Measurements from ENCODE around the gene AIF1. TPM values are rescaled to one million over a fixed set of nuclear protein-coding genes. Genes with fewer than 3 reads are reported as not detected.
A peak's percentile ranks its signal among the peaks of the same experiment; 100 is the strongest.

Gene AIF1
- total RNA-seq, 6 experiments from 2014 or later, result not detected

- Mint-ChIP-seq H3K36me3 (ENCODE audit: low read depth) (no peaks in the 10 kb centered on the region), H3K27ac (no peak overlapping the region), H3K9me3 (no peaks in the 10 kb centered on the region), H3K4me3 (no peak overlapping the region), H3K4me1 (ENCODE audit: low read depth) (no peaks in the 10 kb centered on the region; the same call in 1 of the 2 replicates), H3K27me3 (ENCODE audit: insufficient read depth) (peaks cover 5% of the 10 kb centered on the region)
- no peak for DNase-seq
- TF ChIP-seq, protein P1, sequence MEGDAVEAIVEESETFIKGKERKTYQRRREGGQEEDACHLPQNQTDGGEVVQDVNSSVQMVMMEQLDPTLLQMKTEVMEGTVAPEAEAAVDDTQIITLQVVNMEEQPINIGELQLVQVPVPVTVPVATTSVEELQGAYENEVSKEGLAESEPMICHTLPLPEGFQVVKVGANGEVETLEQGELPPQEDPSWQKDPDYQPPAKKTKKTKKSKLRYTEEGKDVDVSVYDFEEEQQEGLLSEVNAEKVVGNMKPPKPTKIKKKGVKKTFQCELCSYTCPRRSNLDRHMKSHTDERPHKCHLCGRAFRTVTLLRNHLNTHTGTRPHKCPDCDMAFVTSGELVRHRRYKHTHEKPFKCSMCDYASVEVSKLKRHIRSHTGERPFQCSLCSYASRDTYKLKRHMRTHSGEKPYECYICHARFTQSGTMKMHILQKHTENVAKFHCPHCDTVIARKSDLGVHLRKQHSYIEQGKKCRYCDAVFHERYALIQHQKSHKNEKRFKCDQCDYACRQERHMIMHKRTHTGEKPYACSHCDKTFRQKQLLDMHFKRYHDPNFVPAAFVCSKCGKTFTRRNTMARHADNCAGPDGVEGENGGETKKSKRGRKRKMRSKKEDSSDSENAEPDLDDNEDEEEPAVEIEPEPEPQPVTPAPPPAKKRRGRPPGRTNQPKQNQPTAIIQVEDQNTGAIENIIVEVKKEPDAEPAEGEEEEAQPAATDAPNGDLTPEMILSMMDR (IDR thresholded peaks at IDR 0.05), result no peak
Observed at GRCh38 chr6:31614075-31614619, 887 bp upstream of the AIF1 start.

GRCh38 chr6:31615748-31616147 lies 714 bp downstream of the AIF1 start:
- DNase-seq, result no peak
- Mint-ChIP-seq H3K27ac (no peak overlapping the region), H3K9me3 (no peaks in the 10 kb centered on the region), H3K4me1 (ENCODE audit: low read depth) (peaks cover 6% of the 10 kb centered on the region; the same call in 1 of the 2 replicates), H3K4me3 (no peak overlapping the region), H3K36me3 (ENCODE audit: low read depth) (no peaks in the 10 kb centered on the region), H3K27me3 (ENCODE audit: insufficient read depth) (peaks cover 5% of the 10 kb centered on the region)
- TF ChIP-seq, protein P1 (IDR thresholded peaks at IDR 0.05), result no peak

DNA sequence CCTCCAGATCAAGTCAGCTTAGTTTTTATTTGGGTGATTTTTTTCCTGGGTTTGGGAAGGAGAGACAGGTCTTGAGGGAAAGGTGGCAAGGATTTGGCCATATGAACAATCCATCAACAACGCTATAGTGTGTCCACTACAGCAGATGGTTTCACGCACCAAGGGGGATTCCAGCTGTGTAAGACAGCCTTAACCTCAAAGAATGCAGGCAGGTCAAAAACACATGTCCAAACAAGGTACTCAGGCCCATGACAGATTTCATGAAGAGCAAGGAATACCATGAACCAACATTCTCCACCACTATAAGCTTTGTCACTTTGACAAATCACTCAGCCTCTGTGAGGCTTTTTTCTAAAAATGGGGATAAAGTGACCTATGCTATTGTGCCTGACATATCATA lies 2.0 kb downstream of the AIF1 start:
- Mint-ChIP-seq H3K36me3 (ENCODE audit: low read depth) (peaks cover 11% of the 10 kb centered on the region), H3K9me3 (no peaks in the 10 kb centered on the region), H3K4me3 (no peak overlapping the region), H3K4me1 (ENCODE audit: low read depth) (peaks cover 11% of the 10 kb centered on the region), H3K27me3 (ENCODE audit: insufficient read depth) (peaks cover 6% of the 10 kb centered on the region), H3K27ac (no peak overlapping the region)
- TF ChIP-seq, protein P1 (IDR thresholded peaks at IDR 0.05), result no peak
- no peak for DNase-seq

GRCh38 chr6:31619805-31620585 lies 5.0 kb downstream of the AIF1 start:
- H3K27ac Mint-ChIP-seq, result peak overlapping the region; percentile 100
- peak overlapping the region; percentile 97 for H3K4me3 Mint-ChIP-seq
- peaks cover 21% of the 10 kb centered on the region for H3K4me1 Mint-ChIP-seq (ENCODE audit: low read depth)
- peaks cover 31% of the 10 kb centered on the region for H3K36me3 Mint-ChIP-seq (ENCODE audit: low read depth)
- peak; percentile 98 for DNase-seq
- no peaks in the 10 kb centered on the region for H3K9me3 Mint-ChIP-seq
- peaks cover 4% of the 10 kb centered on the region for H3K27me3 Mint-ChIP-seq (ENCODE audit: insufficient read depth)
- TF ChIP-seq, protein P1 (IDR thresholded peaks at IDR 0.05), result no peak

- peaks cover 35% of the 10 kb centered on the region for H3K36me3 Mint-ChIP-seq (ENCODE audit: low read depth)
- H3K9me3 Mint-ChIP-seq, result no peaks in the 10 kb centered on the region
- peaks cover 21% of the 10 kb centered on the region for H3K4me1 Mint-ChIP-seq (ENCODE audit: low read depth)
- DNase-seq, result no peak
- TF ChIP-seq, protein P1 (IDR thresholded peaks at IDR 0.05), result no peak
- H3K27ac Mint-ChIP-seq, result peak within 1 kb of the TSS; percentile 100
- H3K4me3 Mint-ChIP-seq, result peak within 1 kb of the TSS; percentile 97
- peaks cover 4% of the 10 kb centered on the region for H3K27me3 Mint-ChIP-seq (ENCODE audit: insufficient read depth)
Observed at GRCh38 chr6:31620586-31621319, 5.7 kb downstream of the AIF1 start, which contains the start of gene PRRC2A. Gene PRRC2A (plus strand): TSS chr6:31620715. CDS start chr6:31622790, 2,075 bp downstream.

Data from HFFc6 (cell line).